ENCODE results near the gene MESD.

MESD gene

DNA sequence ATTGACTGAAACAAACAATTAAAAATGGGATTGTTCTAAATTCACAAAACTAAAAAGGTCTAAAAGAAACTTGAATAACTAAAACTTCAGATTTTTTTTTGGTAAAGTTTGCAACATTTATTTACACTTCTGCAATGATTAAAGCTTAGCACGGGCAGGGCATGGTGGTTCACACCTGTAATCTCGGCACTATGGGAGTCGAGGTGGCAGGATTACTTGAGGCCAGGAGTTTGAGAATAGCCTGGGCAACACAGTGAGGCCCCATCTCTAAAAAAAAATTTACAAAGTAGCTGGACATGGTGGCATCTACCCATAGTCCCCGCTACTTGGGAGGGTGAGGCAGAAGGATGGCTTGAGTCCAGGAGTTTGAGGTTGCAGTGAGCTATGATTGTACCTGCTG, 42.7 kb upstream of the MESD start:
- peaks cover 13 to 15% of the 10 kb centered on the region in 2 experiments for H3K4me1 ChIP-seq (ENCODE audit: control insufficient read depth in 1 of 2, insufficient read depth in 1 of 2, low read depth in 1 of 2, low read length in 1 of 2)
- H3K36me3 ChIP-seq: no peaks in the 10 kb centered on the region
- no peak overlapping the region for H3K27ac ChIP-seq
- peaks cover 4% of the 10 kb centered on the region for H3K27me3 ChIP-seq
- H3K4me3 ChIP-seq (ENCODE audit: low read depth in 1 of 2, low read length in 1 of 2): no peak overlapping the region
- TF ChIP-seq, protein P1, sequence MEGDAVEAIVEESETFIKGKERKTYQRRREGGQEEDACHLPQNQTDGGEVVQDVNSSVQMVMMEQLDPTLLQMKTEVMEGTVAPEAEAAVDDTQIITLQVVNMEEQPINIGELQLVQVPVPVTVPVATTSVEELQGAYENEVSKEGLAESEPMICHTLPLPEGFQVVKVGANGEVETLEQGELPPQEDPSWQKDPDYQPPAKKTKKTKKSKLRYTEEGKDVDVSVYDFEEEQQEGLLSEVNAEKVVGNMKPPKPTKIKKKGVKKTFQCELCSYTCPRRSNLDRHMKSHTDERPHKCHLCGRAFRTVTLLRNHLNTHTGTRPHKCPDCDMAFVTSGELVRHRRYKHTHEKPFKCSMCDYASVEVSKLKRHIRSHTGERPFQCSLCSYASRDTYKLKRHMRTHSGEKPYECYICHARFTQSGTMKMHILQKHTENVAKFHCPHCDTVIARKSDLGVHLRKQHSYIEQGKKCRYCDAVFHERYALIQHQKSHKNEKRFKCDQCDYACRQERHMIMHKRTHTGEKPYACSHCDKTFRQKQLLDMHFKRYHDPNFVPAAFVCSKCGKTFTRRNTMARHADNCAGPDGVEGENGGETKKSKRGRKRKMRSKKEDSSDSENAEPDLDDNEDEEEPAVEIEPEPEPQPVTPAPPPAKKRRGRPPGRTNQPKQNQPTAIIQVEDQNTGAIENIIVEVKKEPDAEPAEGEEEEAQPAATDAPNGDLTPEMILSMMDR (IDR thresholded peaks at IDR 0.05): no peak
- H3K9me3 ChIP-seq: no peaks in the 10 kb centered on the region

DNA sequence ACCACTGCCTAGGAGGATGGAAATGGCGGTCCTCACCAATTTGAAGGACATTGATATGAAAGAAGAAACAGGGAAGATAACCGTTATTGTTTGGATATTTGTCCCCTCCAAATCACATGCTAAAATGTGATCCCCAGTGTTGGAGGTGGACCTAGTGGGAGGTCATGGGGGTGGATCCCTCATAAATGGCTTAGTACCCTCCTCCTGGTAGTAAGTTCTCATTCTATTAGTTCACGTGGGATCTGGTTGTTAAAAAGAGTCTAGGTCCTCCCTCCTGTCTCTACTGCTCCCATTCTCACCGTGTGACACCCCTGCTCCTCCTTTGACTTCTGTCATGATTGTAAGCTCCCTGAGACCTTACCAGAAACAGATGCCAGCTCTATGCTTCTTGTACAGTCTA, 41.6 kb upstream of the MESD start:
- no peak overlapping the region for H3K4me3 ChIP-seq (ENCODE audit: low read depth in 1 of 2, low read length in 1 of 2)
- no peak overlapping the region for H3K27ac ChIP-seq
- H3K36me3 ChIP-seq: no peaks in the 10 kb centered on the region
- H3K9me3 ChIP-seq: no peaks in the 10 kb centered on the region
- peaks cover 4% of the 10 kb centered on the region for H3K27me3 ChIP-seq
- peaks cover 13 to 15% of the 10 kb centered on the region in 2 experiments for H3K4me1 ChIP-seq (ENCODE audit: control insufficient read depth in 1 of 2, insufficient read depth in 1 of 2, low read depth in 1 of 2, low read length in 1 of 2)
- TF ChIP-seq, protein P1 (IDR thresholded peaks at IDR 0.05): no peak

DNA sequence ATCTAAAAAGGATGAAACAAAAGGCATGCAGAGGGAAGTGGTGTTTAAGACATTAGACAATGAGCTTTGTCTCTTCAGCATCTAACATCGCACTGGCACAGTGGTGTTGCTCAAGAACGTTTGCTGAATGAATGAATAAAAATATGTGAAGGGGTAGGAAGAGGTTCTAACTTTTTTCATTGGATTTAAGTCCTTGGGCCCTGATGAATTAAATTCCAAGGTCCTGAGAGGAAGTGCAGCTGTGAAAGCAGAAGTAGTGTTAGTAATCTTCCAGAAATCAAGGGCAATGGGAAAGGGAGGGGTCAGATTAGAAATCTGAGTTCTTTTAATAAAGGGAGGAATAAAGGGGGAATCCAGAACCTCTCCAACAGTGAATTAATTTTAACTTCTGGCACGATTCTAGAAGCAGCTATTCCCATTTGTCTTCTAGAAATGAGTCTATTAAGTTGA, 40.7 kb upstream of the MESD start:
- TF ChIP-seq, protein P1 (IDR thresholded peaks at IDR 0.05): no peak
- Histone ChIP-seq H3K36me3 (no peaks in the 10 kb centered on the region), H3K4me1 (ENCODE audit: control insufficient read depth in 1 of 2, insufficient read depth in 1 of 2, low read depth in 1 of 2, low read length in 1 of 2) (peaks cover 15 to 17% of the 10 kb centered on the region in 2 experiments), H3K4me3 (ENCODE audit: low read depth in 1 of 2, low read length in 1 of 2) (no peak overlapping the region), H3K9me3 (no peaks in the 10 kb centered on the region), H3K27me3 (peaks cover 4% of the 10 kb centered on the region), H3K27ac (peak overlapping the region; percentile 22)

DNA sequence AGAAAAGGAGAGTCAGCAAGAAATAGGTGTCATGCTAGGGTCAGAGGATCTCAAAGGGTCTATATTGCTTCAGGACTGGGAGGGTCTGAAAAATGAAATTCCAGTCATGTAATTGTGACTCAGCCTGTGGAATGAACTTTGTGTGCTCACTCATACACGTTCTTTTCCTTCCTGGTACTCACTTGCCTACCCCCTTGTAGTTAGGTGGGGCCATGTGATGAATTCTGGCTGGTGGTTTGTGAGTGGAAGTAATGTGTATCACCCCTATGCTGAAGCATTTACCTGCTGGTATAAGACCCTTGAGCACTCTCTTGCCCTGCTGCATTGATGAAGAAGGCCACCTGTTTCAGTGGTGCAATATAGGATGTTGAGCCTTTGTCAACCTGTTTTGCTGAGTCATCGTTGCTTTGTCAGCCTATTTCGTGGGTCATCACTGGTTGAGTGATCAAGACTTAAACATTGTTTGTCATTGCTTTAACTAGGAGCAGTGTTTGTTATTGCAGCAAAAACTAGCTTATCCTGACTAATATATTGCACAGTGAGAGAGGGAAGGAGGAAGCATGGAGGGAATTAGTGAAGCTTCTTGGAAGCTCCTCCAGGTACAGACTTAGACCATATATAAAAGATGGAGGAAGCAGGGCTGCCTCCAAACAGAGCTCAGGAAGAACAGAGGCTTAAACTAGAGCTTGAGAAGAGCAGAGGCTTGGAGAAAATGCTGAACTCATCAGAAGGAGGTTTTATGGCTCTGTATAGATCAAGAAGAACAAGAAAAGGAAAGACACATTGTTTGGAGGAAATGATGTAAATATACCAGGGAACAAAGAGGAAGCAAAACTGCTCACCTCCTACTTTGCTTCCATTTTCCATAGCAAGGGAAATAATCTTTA, 40.0 kb upstream of the MESD start:
- Histone ChIP-seq H3K4me1 (ENCODE audit: control insufficient read depth in 1 of 2, insufficient read depth in 1 of 2, low read depth in 1 of 2, low read length in 1 of 2) (peaks cover 22 to 24% of the 10 kb centered on the region in 2 experiments), H3K9me3 (no peaks in the 10 kb centered on the region), H3K27ac (peak overlapping the region; percentile 22), H3K36me3 (no peaks in the 10 kb centered on the region), H3K4me3 (ENCODE audit: low read depth in 1 of 2, low read length in 1 of 2) (no peak overlapping the region), H3K27me3 (peaks cover 4% of the 10 kb centered on the region)
- TF ChIP-seq, protein P1 (IDR thresholded peaks at IDR 0.05): no peak

DNA sequence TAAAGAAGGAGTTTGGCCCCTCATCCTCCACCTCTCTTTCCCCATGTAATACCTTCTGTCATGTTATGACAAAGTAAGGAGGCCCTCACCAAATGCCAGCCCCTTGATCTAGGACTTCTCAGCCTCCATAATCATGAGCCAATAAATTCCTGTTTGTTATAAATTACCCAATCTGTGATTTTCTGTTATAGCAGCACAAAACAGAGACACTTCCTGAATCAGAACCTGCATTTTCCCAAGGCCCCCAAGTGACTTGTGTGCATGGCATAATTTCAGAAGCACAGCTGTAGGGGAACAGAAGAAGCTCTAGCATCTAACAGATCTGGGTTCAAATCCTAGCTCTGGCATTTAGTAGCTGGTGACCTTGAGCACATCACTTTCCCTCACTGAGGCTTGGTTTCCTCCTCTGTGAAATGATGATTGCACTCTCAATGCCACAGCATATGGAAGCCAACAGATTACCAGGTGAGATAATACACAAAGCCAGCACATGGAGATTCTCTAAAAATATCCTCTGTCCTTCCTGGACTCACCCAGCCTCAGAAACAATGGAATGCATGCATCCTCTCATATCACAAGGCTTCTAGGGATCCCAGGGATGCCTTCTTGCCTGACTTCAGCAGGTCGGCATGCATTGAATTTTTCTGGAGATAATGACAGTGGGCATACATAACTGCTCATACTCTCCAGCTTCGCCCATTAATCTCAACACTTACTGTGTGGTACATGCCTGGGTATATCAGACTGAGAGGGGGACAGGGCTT, 37.4 kb upstream of the MESD start:
- Histone ChIP-seq H3K4me1 (ENCODE audit: control insufficient read depth in 1 of 2, insufficient read depth in 1 of 2, low read depth in 1 of 2, low read length in 1 of 2) (peaks cover 44 to 47% of the 10 kb centered on the region in 2 experiments), H3K4me3 (ENCODE audit: low read depth in 1 of 2, low read length in 1 of 2) (no peak overlapping the region), H3K36me3 (no peaks in the 10 kb centered on the region), H3K27ac (no peak overlapping the region), H3K27me3 (peaks cover 4% of the 10 kb centered on the region), H3K9me3 (no peaks in the 10 kb centered on the region)
- TF ChIP-seq, protein P1 (IDR thresholded peaks at IDR 0.05): no peak
